Pancreas (tissue), 10 donors: ENCODE results near the gene SUOX. TPM values are rescaled to one million over a fixed set of nuclear protein-coding genes. Genes with fewer than 3 reads are reported as not detected.
A peak's percentile ranks its signal among the peaks of the same experiment; 100 is the strongest.

Source experiments
- ATAC-seq, 4 donors: fragments of 200-7000 bp; cut with Tn5 transposase; one replicate each; pipeline versions ENCODE4 v1.8.0 to v1.9.1; 2020; ENCODE audit warnings: mild to moderate bottlenecking in 4 of 4, moderate library complexity in 4 of 4
- DNase-seq, 6 donors: peaks; one replicate each; pipeline ENCODE4 v3.0.0-alpha.2; 2020
- FAIRE-seq: peaks from 2 replicates; lab custom pipeline; 2012; peaks lifted over from hg19 to GRCh38; lab: Jason Lieb, UNC
- H3K27ac ChIP-seq, 4 donors: fragments of 200-600 bp; sonication (generic); 1 replicate in 3 of 4; 2 replicates in 1 of 4; pipeline versions ENCODE4 v1.5.0 to v1.8.0; 2020
- H3K27me3 ChIP-seq, 4 donors: fragments of 200-600 bp; one replicate each; pipeline ENCODE4 v1.8.0; 2021
- H3K36me3 ChIP-seq, 3 donors: fragments of 200-600 bp; sonication (generic) in 1 of 3; one replicate each; pipeline versions ENCODE4 v1.5.0 to v1.8.0; 2020 to 2021
- H3K4me1 ChIP-seq, 3 donors: fragments of 200-600 bp; one replicate each; pipeline ENCODE4 v1.8.0; 2021
- H3K4me3 ChIP-seq, 4 donors: fragments of 200-600 bp; sonication (generic) in 2 of 4; one replicate each; pipeline versions ENCODE4 v1.5.0 to v1.8.0; 2020 to 2021
- H3K9me3 ChIP-seq, 4 donors: fragments of 200-600 bp; one replicate each; pipeline ENCODE4 v1.8.0; 2021
- CTCF ChIP-seq, 4 donors: fragments of 200-600 bp; sonication (generic) in 3 of 4; IDR thresholded peaks; one replicate each; pipeline versions ENCODE4 v1.5.0 to v1.8.0; 2021; ENCODE audit warnings: antibody characterized with exemption in 4 of 4
- WGBS, 2 donors: extraction: QIAGEN DNeasy Blood & Tissue Kit; methylation state at CpG; one replicate each; pipeline ENCODE4 v1.1.7; 2013; 5-methylcytosine and 5-hydroxymethylcytosine counted together
- intact Hi-C, 3 donors: fragments of 100-400 bp; cut with DNase I; formaldehyde crosslinking; loops; one replicate each; pipeline versions ENCODE4 v1.11.1 to v1.14.2; 2022
- polyA plus RNA-seq, 2 donors: library from polyadenylated mRNA; stranded (reverse); fragments of 200-250 nt; gene quantifications; one replicate each; pipeline ENCODE4 v1.2.3, GENCODE V29; 2013
- total RNA-seq, 6 donors: library from RNA; stranded (reverse); fragmentation: NEBNext Ultra II Directional in 4 of 6; extraction: Animal tissue kit (Norgen Biotek cat#: 25700) in 4 of 6; gene quantifications; one replicate each; pipeline versions ENCODE4 v1.2.1 to v1.2.4, GENCODE V29; 2021 to 2023
- donor health status: healthy with polysubstance abuse.
- donor health status: DM: no; HTN: no; CAD: no; lungs with moderate emphysema.
- donor health status: DM: no; HTN: no; CAD: no.
- donor health status: control.
- donor health status: control.
- donor health status: Bipolar disorder and iron deficiency.
- donor health status: DM: yes; HTN: yes; CAD: no.
- donor health status: DM: no; HTN: no; CAD: no.
- donor health status: DM: no; HTN: no; CAD: no.
- donor health status: DM: yes; HTN: yes; CAD: no.

Gene SUOX
- total and polyA plus RNA-seq, 8 donors, result 6.0 to 20.4 (median 12.4) TPM

- peaks cover 5 to 59% (median 35%) of the 10 kb centered on the region in 3 donors for H3K36me3 ChIP-seq
- no peak overlapping the region for H3K4me3 ChIP-seq
These were observed 6.0 kb upstream of the SUOX start for GRCh38 chr12:55991110-55991509.

GRCh38 chr12:55993230-55993853 lies 3.7 kb upstream of the SUOX start:
- Histone ChIP-seq H3K4me3 (no peak overlapping the region), H3K27me3 (no peaks in the 10 kb centered on the region), H3K4me1 (peaks cover 0 to 8% (median 5%) of the 10 kb centered on the region in 3 donors), H3K36me3 (peaks cover 3 to 53% (median 35%) of the 10 kb centered on the region in 3 donors), H3K9me3 (no peaks in the 10 kb centered on the region), H3K27ac (no peak overlapping the region)
- WGBS, 2 donors, result 65 to 67% methylated on average over 4 of the region's 4 CpGs
- ATAC-seq (no peak), FAIRE-seq (no peak), DNase-seq (no peak)
- no peak for TF ChIP-seq CTCF (IDR thresholded peaks at IDR 0.05)
- intact Hi-C loops, result no loop called here

More at GRCh38 chr12:55991110-55991509, 6.0 kb upstream of the SUOX start:
- no peak for DNase-seq
- Histone ChIP-seq H3K27me3 (no peaks in the 10 kb centered on the region), H3K4me1 (no peaks in the 10 kb centered on the region), H3K9me3 (no peaks in the 10 kb centered on the region), H3K27ac (no peak overlapping the region)
- 85 to 87% methylated on average over 3 of the region's 3 CpGs for WGBS, 2 donors
- no peak for ATAC-seq
- no peak for TF ChIP-seq CTCF (IDR thresholded peaks at IDR 0.05)
- intact Hi-C loops, result no loop called here
- FAIRE-seq, result no peak

GRCh38 chr12:55995366-55995765 lies 1.7 kb upstream of the SUOX start:
- peaks cover 3 to 38% (median 31%) of the 10 kb centered on the region in 3 donors for H3K36me3 ChIP-seq
- H3K4me1 ChIP-seq, result peaks cover 0 to 9% (median 5%) of the 10 kb centered on the region in 3 donors
- intact Hi-C loops, result loop anchor here in 1 of 3 donors (5.0 kb wide), 1 partner anchor 42 kb away; no protein-coding TSS in a partner anchor
- 60 to 64% methylated on average over 8 of the region's 8 CpGs for WGBS, 2 donors
- no peak overlapping the region for H3K4me3 ChIP-seq
- no peaks in the 10 kb centered on the region for H3K27me3 ChIP-seq
- H3K9me3 ChIP-seq, result no peaks in the 10 kb centered on the region
- no peak for DNase-seq
- FAIRE-seq, result no peak
- peak overlapping the region in 1 of 4 donors; percentile 83 for H3K27ac ChIP-seq
- no peak for ATAC-seq
- TF ChIP-seq CTCF (IDR thresholded peaks at IDR 0.05), result no peak

GRCh38 chr12:55996201-55996714 lies 818 bp upstream of the SUOX start:
- 8 to 10% methylated on average over 14 of the region's 14 CpGs for WGBS, 2 donors
- Histone ChIP-seq H3K36me3 (peaks cover 0 to 29% (median 22%) of the 10 kb centered on the region in 3 donors), H3K9me3 (no peaks in the 10 kb centered on the region), H3K27me3 (no peaks in the 10 kb centered on the region), H3K4me1 (peaks cover 0 to 12% (median 5%) of the 10 kb centered on the region in 3 donors), H3K27ac (peak overlapping the region; percentile 61 to 83 (median 68)), H3K4me3 (peak overlapping the region; percentile 44 to 67 (median 65))
- intact Hi-C loops, result loop anchor here in 1 of 3 donors (5.0 kb wide), 1 partner anchor 41 kb away; no protein-coding TSS in a partner anchor
- FAIRE-seq (peak; percentile 85), DNase-seq (peak in 3 of 6 donors; percentile 50 to 67 (median 54)), ATAC-seq (peak; percentile 65 to 84 (median 72))
- peak; percentile 64 to 82 (median 70) for TF ChIP-seq CTCF (IDR thresholded peaks at IDR 0.05)
